CD4-positive, alpha-beta T cell treated with Interleukin-4 for 1 hour (primary cell): ENCODE data around the gene OR4K14.
"Not testable (repeated sequence)": the region's sequence is repeated elsewhere in the genome, so short reads cannot be mapped to it uniquely, and the experiment has no call there.

Experiments used
- DNase-seq, 2 donors: peaks; one replicate each; pipeline ENCODE4 v3.0.0-alpha.2; 2020 to 2022

The OR4K14 gene

DNA sequence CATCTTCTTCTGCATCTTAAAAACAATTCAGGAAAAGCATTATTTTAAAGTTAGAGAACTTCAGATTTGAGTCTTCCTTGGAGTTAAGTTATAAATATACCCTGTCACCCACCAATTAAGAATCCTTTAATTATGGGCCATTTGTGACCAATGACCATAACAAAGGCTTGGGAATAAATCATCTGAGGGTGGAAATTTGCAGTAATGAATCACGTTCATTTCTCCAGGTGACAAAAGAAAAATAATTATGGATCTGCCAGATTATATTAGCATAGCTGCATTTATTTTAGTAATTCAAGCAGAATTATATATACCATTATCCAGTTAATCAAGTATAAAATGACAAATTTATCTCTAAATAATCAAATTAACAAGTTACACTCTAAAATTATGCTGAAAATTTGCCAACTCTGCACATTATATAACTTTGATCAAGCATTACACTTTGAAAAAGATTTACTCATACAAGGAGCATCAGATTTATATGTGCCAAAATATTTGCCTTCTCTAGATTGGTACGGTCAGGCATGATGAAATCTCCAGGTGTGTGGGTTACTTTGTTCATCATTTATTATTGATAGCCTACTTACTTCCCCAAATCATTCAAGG, at the start of gene OR4K14:
OR4K14 (minus strand) TSS at position 51 of the 609 bp plus-strand sequence. CDS start 4,114 bp downstream, outside the sequence.
- no peak for DNase-seq

DNA sequence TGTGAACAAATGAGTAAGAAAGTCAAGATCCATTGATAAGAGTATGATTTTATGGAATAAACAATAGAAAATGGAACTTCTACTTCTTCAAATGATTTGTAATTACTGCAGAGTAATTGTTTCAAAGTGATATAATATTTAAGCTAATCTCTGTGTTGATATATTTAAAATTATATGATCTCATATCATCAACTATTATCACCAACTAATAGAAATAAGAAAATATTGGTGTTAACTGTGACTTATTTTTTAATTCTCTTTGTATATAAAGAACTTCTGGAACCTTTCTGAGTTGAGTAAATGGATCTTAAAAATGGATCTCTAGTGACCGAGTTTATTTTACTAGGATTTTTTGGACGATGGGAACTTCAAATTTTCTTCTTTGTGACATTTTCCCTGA, 40.6 kb upstream of the OR4K14 start, which contains the start of gene OR4L1:
OR4L1 (plus strand) TSS at position 301 of the 400 bp plus-strand sequence; CDS start at position 301, 0 bp downstream.
- DNase-seq: no peak

GRCh38 chr14:20048202-20048601, 29.1 kb upstream of the OR4K14 start:
- no peak for DNase-seq

DNA sequence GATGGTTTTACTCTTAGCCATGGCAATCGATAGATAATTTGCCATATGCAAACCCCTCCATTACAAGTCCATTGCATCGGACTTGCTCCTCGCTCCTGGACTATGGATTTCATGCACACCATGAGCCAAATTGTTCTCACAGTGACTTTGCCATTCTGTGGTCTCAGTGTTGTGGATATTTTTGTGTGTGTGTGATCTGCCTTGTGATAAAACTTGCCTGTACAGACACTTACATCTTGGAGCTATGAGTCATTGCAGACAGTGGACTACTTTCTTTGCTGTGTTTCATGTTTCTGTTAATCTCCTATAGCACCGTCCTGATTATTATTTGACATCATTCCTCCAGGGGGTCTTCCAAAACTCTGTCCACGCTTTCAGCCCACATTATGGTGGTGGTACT, 25.1 kb upstream of the OR4K14 start:
- no peak for DNase-seq

- no peak for DNase-seq
Measured at GRCh38 chr14:20035938-20036337, 16.8 kb upstream of the OR4K14 start, which contains the start of gene OR4K13. OR4K13 (minus strand) TSS chr14:20036038; CDS start chr14:20034758, 1,280 bp downstream.

DNA sequence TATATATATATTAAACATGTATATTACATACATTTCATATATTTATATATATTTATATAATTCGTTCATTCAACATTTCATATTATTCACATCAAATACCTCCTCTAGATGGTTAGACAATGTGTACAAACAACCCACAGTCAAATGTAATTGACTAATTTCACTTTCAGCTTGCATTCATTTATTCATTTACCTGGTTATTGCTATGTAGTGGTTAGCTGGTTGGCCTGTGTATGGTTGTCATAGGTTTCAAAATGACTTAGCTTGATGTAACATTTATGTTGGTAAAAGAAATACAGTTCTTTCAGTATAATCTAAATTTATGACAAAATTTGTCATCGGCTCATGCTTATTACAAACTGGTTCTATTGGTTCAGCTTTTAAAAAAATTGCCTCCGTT, 16.3 kb upstream of the OR4K14 start:
- DNase-seq: no peak

- DNase-seq: no peak
Measured at GRCh38 chr14:20031058-20031457, 12.0 kb upstream of the OR4K14 start.

- DNase-seq: no peak
Measured at GRCh38 chr14:20008156-20008555, 11.0 kb downstream of the OR4K14 start.

GRCh38 chr14:20002319-20002718, 16.8 kb downstream of the OR4K14 start:
- peak in 1 of 2 donors; percentile 17 for DNase-seq

DNA sequence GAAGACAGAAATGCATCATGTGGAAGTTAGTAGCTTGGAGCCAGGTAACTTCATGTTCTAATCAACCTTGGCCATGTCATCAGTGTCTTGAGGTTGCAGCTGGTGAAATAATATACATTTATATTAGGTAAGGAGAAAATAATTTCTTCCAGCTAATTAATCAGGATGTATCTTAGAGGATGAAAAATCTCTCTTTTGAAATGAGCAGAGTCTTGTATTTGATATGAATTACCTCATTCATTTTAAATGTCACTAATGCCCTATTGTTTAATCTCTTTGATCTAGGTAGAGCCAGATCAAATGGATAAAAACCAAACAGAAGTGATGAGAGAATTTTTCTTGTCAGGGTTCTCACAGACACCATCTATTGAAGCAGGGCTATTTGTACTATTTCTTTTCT, 17.2 kb downstream of the OR4K14 start, which contains the start of gene OR4Q2:
OR4Q2 (plus strand) TSS at position 301 of the 400 bp plus-strand sequence.
- DNase-seq: no peak

GRCh38 chr14:19993438-19993837, 25.7 kb downstream of the OR4K14 start:
- no peak for DNase-seq

DNA sequence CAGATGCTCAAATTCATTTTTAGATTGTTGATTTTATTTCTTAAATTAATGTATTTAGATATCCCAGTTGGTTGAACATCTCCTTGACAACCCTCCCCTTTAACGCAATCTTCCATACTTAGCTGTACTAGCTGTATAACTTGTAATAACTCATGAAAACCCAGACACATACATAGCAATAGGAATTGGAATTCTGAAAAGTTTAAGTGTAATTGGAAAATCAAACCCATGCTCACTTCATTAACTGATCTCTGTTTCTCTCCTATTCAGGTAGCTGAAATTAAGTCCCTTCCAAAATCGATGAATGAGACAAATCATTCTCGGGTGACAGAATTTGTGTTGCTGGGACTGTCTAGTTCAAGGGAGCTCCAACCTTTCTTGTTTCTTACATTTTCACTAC, 43.8 kb downstream of the OR4K14 start, which contains the start of gene OR4K15:
OR4K15 (plus strand) TSS at position 301 of the 400 bp plus-strand sequence; CDS start at position 301, 0 bp downstream.
- no peak for DNase-seq

DNA sequence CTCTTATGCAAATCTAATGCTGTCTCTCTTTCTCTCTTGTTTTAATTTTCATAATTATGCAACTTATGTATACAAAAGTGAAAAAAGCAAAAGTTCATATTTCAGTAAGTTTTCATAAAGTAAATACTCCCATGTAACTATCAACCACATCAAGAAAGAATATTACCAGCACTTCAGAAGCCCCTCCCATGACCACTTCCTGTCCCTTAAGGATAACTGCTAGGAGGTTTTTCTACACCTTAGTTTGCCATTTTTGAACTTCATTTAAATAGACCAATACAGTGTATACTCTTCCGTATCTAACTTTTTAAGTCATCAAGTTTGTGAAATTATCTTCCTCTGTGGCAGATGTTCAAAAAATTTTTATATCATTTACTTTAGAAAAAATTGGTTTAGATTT, 44.3 kb downstream of the OR4K14 start:
- peak in 1 of 2 donors; percentile 67 for DNase-seq

DNA sequence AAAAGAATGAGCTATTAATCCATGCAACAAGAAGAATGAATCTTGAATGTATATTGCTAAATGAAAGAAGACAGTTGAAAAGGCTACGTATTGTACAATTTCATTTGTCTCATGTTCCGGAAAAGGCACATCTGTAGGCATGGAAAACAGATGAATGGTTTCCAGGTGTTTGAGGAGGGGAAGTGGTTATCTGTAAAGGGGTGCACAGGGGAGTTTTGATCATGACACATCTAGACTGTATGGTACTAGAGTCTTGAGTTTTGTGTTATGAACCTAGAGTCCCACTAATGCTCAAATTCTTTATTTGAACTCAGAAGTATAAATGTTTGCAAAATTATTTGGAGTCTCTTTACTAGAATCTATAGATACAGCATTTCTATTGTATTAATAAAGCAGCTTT, 49.4 kb downstream of the OR4K14 start:
- not testable (repeated sequence) for DNase-seq
